Neural crest cell (in vitro differentiated cells): ENCODE results near the gene CCDC12. TPM values are rescaled to one million over a fixed set of nuclear protein-coding genes. Genes with fewer than 3 reads are reported as not detected.

Experiments used
- DNase-seq: peaks from one replicate; pipeline ENCODE4 v3.0.0; 2021; ENCODE audit warnings: low read depth, mixed read lengths, low spot score
- H3K27ac Mint-ChIP-seq: one replicate; pipeline ENCODE4 v1.8.0; 2021; ENCODE audit warnings: mild to moderate bottlenecking, mixed read lengths; ENCODE audit not compliant: unreplicated experiment
- H3K27me3 Mint-ChIP-seq: 2 replicates; pipeline ENCODE4 v1.8.0; 2021; ENCODE audit warnings: low read depth, mild to moderate bottlenecking, mixed read lengths
- H3K36me3 Mint-ChIP-seq: 2 replicates; pipeline ENCODE4 v1.8.0; 2021; ENCODE audit warnings: low read depth, mild to moderate bottlenecking, mixed read lengths
- H3K4me1 Mint-ChIP-seq: 2 replicates; pipeline ENCODE4 v1.8.0; 2021; ENCODE audit warnings: mixed read lengths
- H3K4me3 Mint-ChIP-seq: one replicate; pipeline ENCODE4 v1.8.0; 2021; ENCODE audit warnings: mild to moderate bottlenecking, mixed read lengths
- H3K9me3 Mint-ChIP-seq: 2 replicates; pipeline ENCODE4 v1.8.0; 2021; ENCODE audit warnings: mixed read lengths
- total RNA-seq: library from RNA; stranded (reverse); gene quantifications from 2 replicates; pipeline ENCODE4 v1.2.1, GENCODE V29; 2021
- TF ChIP-seq, protein P1 (sequence below): fragments of 200-600 bp; sonication (generic); conservative IDR thresholded peaks from 2 replicates; pipeline ENCODE4 v1.5.0; 2021; ENCODE audit warnings: antibody characterized with exemption, mild to moderate bottlenecking

CCDC12 gene
- total RNA-seq, 1 donor from 2014 or later: 54.3 TPM

DNA sequence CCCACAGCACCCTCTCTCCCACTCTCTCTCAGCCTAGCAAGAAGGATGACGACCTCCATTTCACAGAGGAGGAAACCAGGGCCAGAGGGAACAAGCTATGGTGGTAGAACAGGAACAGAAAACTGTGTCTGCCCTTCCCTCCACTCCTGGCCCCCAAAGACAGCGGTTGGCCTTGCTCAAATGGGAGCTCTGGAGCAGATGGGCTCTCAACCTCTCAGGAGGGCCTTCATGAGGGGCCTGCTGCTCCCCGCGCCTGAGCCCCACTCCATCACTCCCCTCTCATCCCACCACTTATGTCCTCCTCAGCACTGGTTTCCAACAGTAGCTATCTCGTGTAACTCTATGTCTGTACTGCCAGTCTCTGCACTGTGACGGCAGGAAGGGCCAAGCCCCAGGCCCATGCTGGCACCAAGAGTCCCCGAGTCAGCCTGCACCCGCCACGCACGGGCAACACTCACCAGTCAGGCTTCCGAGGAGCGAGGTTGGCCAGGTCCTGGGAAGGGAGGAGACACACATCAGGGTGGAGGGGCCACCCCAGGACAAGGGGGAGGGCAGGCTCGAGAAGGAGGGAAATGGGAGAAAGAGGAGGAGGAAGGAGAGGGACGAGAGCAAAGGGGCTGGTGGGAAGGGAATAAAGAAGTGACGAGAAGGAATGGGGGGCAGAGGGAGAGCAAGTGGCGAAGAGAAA lies 53.5 kb downstream of the CCDC12 start:
- Mint-ChIP-seq H3K4me3 (no peak overlapping the region), H3K9me3 (peaks cover 3% of the 10 kb centered on the region), H3K36me3 (peaks cover 22% of the 10 kb centered on the region), H3K27ac (no peak overlapping the region), H3K27me3 (no peaks in the 10 kb centered on the region), H3K4me1 (no peaks in the 10 kb centered on the region)
- DNase-seq: no peak
- TF ChIP-seq, protein P1, sequence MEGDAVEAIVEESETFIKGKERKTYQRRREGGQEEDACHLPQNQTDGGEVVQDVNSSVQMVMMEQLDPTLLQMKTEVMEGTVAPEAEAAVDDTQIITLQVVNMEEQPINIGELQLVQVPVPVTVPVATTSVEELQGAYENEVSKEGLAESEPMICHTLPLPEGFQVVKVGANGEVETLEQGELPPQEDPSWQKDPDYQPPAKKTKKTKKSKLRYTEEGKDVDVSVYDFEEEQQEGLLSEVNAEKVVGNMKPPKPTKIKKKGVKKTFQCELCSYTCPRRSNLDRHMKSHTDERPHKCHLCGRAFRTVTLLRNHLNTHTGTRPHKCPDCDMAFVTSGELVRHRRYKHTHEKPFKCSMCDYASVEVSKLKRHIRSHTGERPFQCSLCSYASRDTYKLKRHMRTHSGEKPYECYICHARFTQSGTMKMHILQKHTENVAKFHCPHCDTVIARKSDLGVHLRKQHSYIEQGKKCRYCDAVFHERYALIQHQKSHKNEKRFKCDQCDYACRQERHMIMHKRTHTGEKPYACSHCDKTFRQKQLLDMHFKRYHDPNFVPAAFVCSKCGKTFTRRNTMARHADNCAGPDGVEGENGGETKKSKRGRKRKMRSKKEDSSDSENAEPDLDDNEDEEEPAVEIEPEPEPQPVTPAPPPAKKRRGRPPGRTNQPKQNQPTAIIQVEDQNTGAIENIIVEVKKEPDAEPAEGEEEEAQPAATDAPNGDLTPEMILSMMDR: no peak

DNA sequence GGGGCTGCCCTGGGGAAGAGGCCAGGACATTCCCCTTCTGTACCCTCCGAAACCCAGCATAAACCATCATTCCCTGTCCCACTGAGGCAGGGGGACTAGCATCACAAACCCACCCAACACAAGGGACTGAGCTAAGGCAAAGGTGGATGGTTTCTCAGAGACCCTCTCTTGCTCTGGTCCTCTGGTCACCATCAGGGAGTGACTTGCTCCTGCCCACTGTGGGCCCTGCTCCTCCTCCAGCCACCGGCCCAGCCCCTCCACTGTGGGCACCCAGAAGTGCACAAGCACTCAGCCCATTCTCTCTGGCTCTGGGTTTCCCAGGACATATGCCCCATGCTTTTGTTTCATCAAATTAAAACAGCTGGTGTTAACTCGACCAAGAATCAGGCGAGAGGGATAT lies 54.1 kb downstream of the CCDC12 start:
- H3K36me3 Mint-ChIP-seq: peaks cover 27% of the 10 kb centered on the region
- no peaks in the 10 kb centered on the region for H3K27me3 Mint-ChIP-seq
- H3K9me3 Mint-ChIP-seq: peaks cover 7% of the 10 kb centered on the region
- H3K27ac Mint-ChIP-seq: no peak overlapping the region
- TF ChIP-seq, protein P1: no peak
- no peak for DNase-seq
- H3K4me1 Mint-ChIP-seq: no peaks in the 10 kb centered on the region
- no peak overlapping the region for H3K4me3 Mint-ChIP-seq

DNA sequence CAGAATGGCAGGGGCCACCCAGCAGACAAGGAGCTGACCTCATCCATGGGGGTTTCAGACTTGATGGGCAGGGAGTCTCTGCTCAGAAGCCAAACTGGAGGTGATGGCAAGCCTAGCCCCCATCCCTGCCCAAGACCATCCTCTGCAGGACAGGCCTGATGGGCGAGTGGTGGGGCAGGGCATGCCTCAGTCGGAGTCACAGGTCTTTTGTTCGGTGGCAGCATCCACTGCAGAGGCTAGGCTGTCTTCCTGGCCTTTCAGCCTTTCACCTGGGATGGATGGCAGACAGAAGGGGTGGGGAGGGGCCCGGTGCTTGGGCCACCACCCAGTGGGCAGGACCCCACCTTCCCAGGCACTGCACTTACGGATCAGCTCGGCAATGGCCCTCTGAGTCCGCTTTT lies 54.7 kb downstream of the CCDC12 start:
- Mint-ChIP-seq H3K27ac (no peak overlapping the region), H3K9me3 (peaks cover 7% of the 10 kb centered on the region), H3K4me1 (no peaks in the 10 kb centered on the region), H3K4me3 (no peak overlapping the region), H3K36me3 (peaks cover 33% of the 10 kb centered on the region), H3K27me3 (no peaks in the 10 kb centered on the region)
- DNase-seq: no peak
- TF ChIP-seq, protein P1: no peak

DNA sequence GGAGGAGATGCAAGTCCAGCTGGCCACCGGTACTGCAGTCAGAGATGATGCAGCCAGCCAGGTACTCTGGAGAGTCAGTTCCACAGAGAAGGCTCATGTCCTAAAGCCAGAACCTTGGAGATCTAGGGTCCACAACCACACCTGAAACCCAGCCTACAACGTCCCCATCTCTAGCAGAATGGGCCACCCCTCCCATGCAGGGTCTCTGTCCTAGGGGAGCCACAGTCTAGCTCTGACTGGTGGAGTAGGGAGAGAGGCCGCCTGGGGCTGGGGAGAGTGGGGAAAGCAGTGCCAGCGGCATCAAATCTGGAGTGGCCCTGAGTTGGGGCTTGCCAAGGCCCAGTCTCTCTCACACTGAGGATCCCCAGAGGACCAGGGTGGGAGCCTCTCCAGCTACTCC lies 55.5 kb downstream of the CCDC12 start:
- H3K27ac Mint-ChIP-seq: no peak overlapping the region
- H3K4me3 Mint-ChIP-seq: no peak overlapping the region
- no peak for DNase-seq
- TF ChIP-seq, protein P1: no peak
- H3K4me1 Mint-ChIP-seq: no peaks in the 10 kb centered on the region
- no peaks in the 10 kb centered on the region for H3K27me3 Mint-ChIP-seq
- H3K36me3 Mint-ChIP-seq: peaks cover 37% of the 10 kb centered on the region
- peaks cover 7% of the 10 kb centered on the region for H3K9me3 Mint-ChIP-seq

DNA sequence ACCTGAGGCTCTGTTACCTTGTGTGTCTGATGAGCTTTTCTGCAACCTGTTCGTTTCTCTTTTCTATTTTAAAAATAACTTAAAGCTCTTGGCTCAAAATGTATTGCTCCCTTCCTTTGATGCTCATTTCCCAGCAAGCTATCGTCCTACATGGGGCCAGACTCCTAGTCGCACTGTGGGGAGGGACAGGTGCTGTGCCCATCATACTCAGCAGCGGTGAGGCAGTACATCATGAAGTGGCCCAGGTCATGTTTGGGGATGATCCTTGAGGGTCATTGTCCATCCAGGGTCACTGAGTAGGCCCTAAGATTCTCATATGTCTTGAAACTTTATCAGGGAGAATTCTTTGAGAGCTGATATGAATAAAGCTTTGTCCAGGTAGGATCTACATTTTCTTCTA lies 57.9 kb downstream of the CCDC12 start:
- H3K27ac Mint-ChIP-seq: no peak overlapping the region
- H3K36me3 Mint-ChIP-seq: peaks cover 38% of the 10 kb centered on the region
- H3K9me3 Mint-ChIP-seq: peaks cover 7% of the 10 kb centered on the region
- H3K4me3 Mint-ChIP-seq: no peak overlapping the region
- H3K4me1 Mint-ChIP-seq: no peaks in the 10 kb centered on the region
- no peak for DNase-seq
- no peaks in the 10 kb centered on the region for H3K27me3 Mint-ChIP-seq
- TF ChIP-seq, protein P1: no peak
